Calu3 (cell line): ENCODE data around the gene MINDY4. TPM values are rescaled to one million over a fixed set of nuclear protein-coding genes. Genes with fewer than 3 reads are reported as not detected.

Experiments used
- BruUV-seq: library from RNA; stranded (reverse); fragments of 400-500 nt; replicated peaks from 2 replicates; lab custom pipeline; 2021; lab: Mats Ljungman, UMichigan
- CTCF ChIA-PET: fragments of 300-600 bp; sonication (Branson Sonifier 250); formaldehyde crosslinking; loops from one replicate; lab custom pipeline; 2022; ENCODE audit warnings: antibody characterized with exemption; lab: Charles Lee
- DNase-seq: peaks from one replicate; pipeline ENCODE4 v3.0.0; 2022
- H3K27ac Mint-ChIP-seq: one replicate; pipeline ENCODE4 v1.8.0; 2022; ENCODE audit warnings: mixed read lengths; ENCODE audit not compliant: unreplicated experiment
- H3K27me3 Mint-ChIP-seq: one replicate; pipeline ENCODE4 v1.8.0; 2022; ENCODE audit warnings: mixed read lengths; ENCODE audit not compliant: unreplicated experiment
- H3K36me3 Mint-ChIP-seq: one replicate; pipeline ENCODE4 v1.8.0; 2022; ENCODE audit warnings: mild to moderate bottlenecking, moderate library complexity, mixed read lengths; ENCODE audit not compliant: insufficient read depth, unreplicated experiment
- H3K4me1 Mint-ChIP-seq: one replicate; pipeline ENCODE4 v1.8.0; 2022; ENCODE audit warnings: mild to moderate bottlenecking, low read depth, mixed read lengths; ENCODE audit not compliant: unreplicated experiment
- H3K4me3 Mint-ChIP-seq: one replicate; pipeline ENCODE4 v1.8.0; 2022; ENCODE audit warnings: mild to moderate bottlenecking, low read depth, moderate library complexity, mixed read lengths; ENCODE audit not compliant: unreplicated experiment
- H3K9me3 Mint-ChIP-seq: one replicate; pipeline ENCODE4 v1.8.0; 2022; ENCODE audit warnings: low read depth, mixed read lengths; ENCODE audit not compliant: unreplicated experiment
- CTCF ChIP-seq: fragments of 200-600 bp; IDR thresholded peaks from one replicate; pipeline ENCODE4 v1.8.0; 2022; ENCODE audit warnings: antibody characterized with exemption; ENCODE audit not compliant: unreplicated experiment
- intact Hi-C: fragments of 100-400 bp; cut with micrococcal nuclease; formaldehyde crosslinking; loops from one replicate; pipeline ENCODE4 v1.10.0; 2022; ENCODE audit not compliant: unreplicated experiment
- total RNA-seq: library from RNA; stranded (reverse); gene quantifications from 2 replicates; pipeline ENCODE4 v1.2.3, GENCODE V29; 2022

The MINDY4 gene
- total RNA-seq, 1 experiment from 2014 or later, result 12.4 TPM

- DNase-seq, result no peak
- H3K9me3 Mint-ChIP-seq, result no peaks in the 10 kb centered on the region
- TF ChIP-seq CTCF, result no peak
- H3K4me3 Mint-ChIP-seq, result no peak overlapping the region
- H3K27me3 Mint-ChIP-seq, result peaks cover 53% of the 10 kb centered on the region
- intact Hi-C loops, result no loop called here
- BruUV-seq, result no TSS peak
- H3K27ac Mint-ChIP-seq, result no peak overlapping the region
- peaks cover 8% of the 10 kb centered on the region for H3K4me1 Mint-ChIP-seq
- CTCF ChIA-PET, result no interaction called here
- no peaks in the 10 kb centered on the region for H3K36me3 Mint-ChIP-seq
Observed at GRCh38 chr7:30760514-30761213, 10.6 kb upstream of the MINDY4 start.

GRCh38 chr7:30761214-30762156 lies 9.7 kb upstream of the MINDY4 start:
- no peak for TF ChIP-seq CTCF
- Mint-ChIP-seq H3K27ac (no peak overlapping the region), H3K27me3 (peaks cover 53% of the 10 kb centered on the region), H3K4me3 (no peak overlapping the region), H3K9me3 (no peaks in the 10 kb centered on the region), H3K4me1 (peaks cover 8% of the 10 kb centered on the region), H3K36me3 (no peaks in the 10 kb centered on the region)
- intact Hi-C loops, result no loop called here
- CTCF ChIA-PET, result no interaction called here
- no peak for DNase-seq
- BruUV-seq, result no TSS peak

- Mint-ChIP-seq H3K4me3 (no peak overlapping the region), H3K4me1 (peaks cover 8% of the 10 kb centered on the region), H3K27ac (no peak overlapping the region), H3K9me3 (no peaks in the 10 kb centered on the region), H3K36me3 (no peaks in the 10 kb centered on the region), H3K27me3 (peaks cover 44% of the 10 kb centered on the region)
- BruUV-seq, result no TSS peak
- DNase-seq, result no peak
- CTCF ChIA-PET, result interaction anchor here (0.5 to 0.6 kb wide), 2 partner anchors 17 to 30 kb away, joined by 3 to 4 read pairs; no protein-coding TSS in a partner anchor
- no peak for TF ChIP-seq CTCF
- intact Hi-C loops, result no loop called here
Observed at GRCh38 chr7:30764030-30764975, 6.9 kb upstream of the MINDY4 start.

GRCh38 chr7:30765408-30765807 lies 5.8 kb upstream of the MINDY4 start:
- CTCF ChIA-PET, result no interaction called here
- no peaks in the 10 kb centered on the region for H3K9me3 Mint-ChIP-seq
- H3K4me3 Mint-ChIP-seq, result no peak overlapping the region
- H3K4me1 Mint-ChIP-seq, result peaks cover 12% of the 10 kb centered on the region
- no peak for TF ChIP-seq CTCF
- intact Hi-C loops, result no loop called here
- peaks cover 33% of the 10 kb centered on the region for H3K27me3 Mint-ChIP-seq
- no peak for DNase-seq
- no TSS peak for BruUV-seq
- peaks cover 4% of the 10 kb centered on the region for H3K36me3 Mint-ChIP-seq
- no peak overlapping the region for H3K27ac Mint-ChIP-seq
